H1 (cell line): ENCODE measurements around the gene NOXRED1. TPM values are rescaled to one million over a fixed set of nuclear protein-coding genes. Genes with fewer than 3 reads are reported as not detected.

Experiments
- CTCF ChIA-PET: fragments of 300-600 bp; sonication (Branson Sonifier 250); formaldehyde crosslinking; loops from one replicate; lab custom pipeline; 2021; ENCODE audit not compliant: partially characterized antibody; lab: Charles Lee
- POLR2A ChIA-PET: fragments of 300-600 bp; sonication (Branson Sonifier 250); formaldehyde crosslinking; loops from one replicate; lab custom pipeline; 2021; ENCODE audit warnings: inconsistent platforms; ENCODE audit not compliant: partially characterized antibody; lab: Charles Lee
- DNase-seq, 2 experiments: peaks; one replicate each; pipeline versions ENCODE4 v3.0.0 to v3.0.0-alpha.2; 2010 to 2022; ENCODE audit warnings: low spot score in 2 of 2, low read depth in 1 of 2, mixed read lengths in 1 of 2
- FAIRE-seq: peaks from 2 replicates; lab custom pipeline; 2011; peaks lifted over from hg19 to GRCh38; lab: Jason Lieb, UNC
- H2AFZ ChIP-seq: 2 replicates; pipeline ENCODE4 v1.8.1; 2012; ENCODE audit warnings: low read length, inconsistent platforms
- H2AK5ac ChIP-seq: 2 replicates; pipeline ENCODE4 v1.6.1; 2013; ENCODE audit warnings: low read depth, low read length
- H2BK120ac ChIP-seq: replicated peaks from 2 replicates; pipeline ENCODE3; 2013; ENCODE audit warnings: low read depth, low read length, inconsistent platforms
- H2BK12ac ChIP-seq: 2 replicates; pipeline ENCODE4 v1.6.1; 2013; ENCODE audit warnings: low read depth, low read length
- H2BK15ac ChIP-seq: 2 replicates; pipeline ENCODE4 v1.6.1; 2013; ENCODE audit warnings: low read length
- H2BK20ac ChIP-seq: 2 replicates; pipeline ENCODE4 v1.6.1; 2013; ENCODE audit warnings: low read length
- H2BK5ac ChIP-seq: 2 replicates; pipeline ENCODE4 v1.6.1; 2013; ENCODE audit warnings: low read depth, low read length
- H3K14ac ChIP-seq: 2 replicates; pipeline ENCODE4 v1.6.1; 2013; ENCODE audit warnings: inconsistent platforms; ENCODE audit not compliant: insufficient read length
- H3K18ac ChIP-seq: 2 replicates; pipeline ENCODE4 v1.6.1; 2013; ENCODE audit warnings: low read length; ENCODE audit errors: extremely low read depth
- H3K23ac ChIP-seq: 2 replicates; pipeline ENCODE4 v1.6.1; 2013; ENCODE audit warnings: inconsistent platforms; ENCODE audit not compliant: insufficient read length
- H3K23me2 ChIP-seq: 2 replicates; pipeline ENCODE4 v1.6.1; 2013; ENCODE audit warnings: low read depth, low read length
- H3K27ac ChIP-seq: 2 replicates; pipeline ENCODE4 v1.6.1; 2011; ENCODE audit warnings: low read depth, low read length, inconsistent platforms
- H3K27me3 ChIP-seq, 4 experiments: replicated peaks in 1 of 4; 1 replicate in 1 of 4; 2 replicates in 3 of 4; pipeline versions ENCODE4 v1.6.1 to v1.8.1; 2011 to 2013; ENCODE audit warnings: low read length in 3 of 4, mild to moderate bottlenecking in 3 of 4, inconsistent platforms in 2 of 4, mixed read lengths in 2 of 4, moderate library complexity in 1 of 4; ENCODE audit not compliant: control insufficient read depth in 3 of 4, insufficient read depth in 3 of 4; ENCODE audit errors: extremely low read depth in 1 of 4
- H3K36me3 ChIP-seq, 4 experiments: 2 replicates each; pipeline versions ENCODE4 v1.6.1 to v1.8.1; 2011 to 2013; ENCODE audit warnings: mild to moderate bottlenecking in 4 of 4, low read length in 3 of 4, moderate library complexity in 2 of 4, control low read depth in 1 of 4, inconsistent platforms in 1 of 4; ENCODE audit not compliant: insufficient read depth in 4 of 4, control insufficient read depth in 2 of 4
- H3K4ac ChIP-seq: replicated peaks from 2 replicates; pipeline ENCODE3; 2013; ENCODE audit warnings: low read length, low read depth, mixed read lengths, inconsistent platforms; ENCODE audit not compliant: insufficient read length
- H3K4me1 ChIP-seq, 4 experiments: replicated peaks in 1 of 4; 1 replicate in 1 of 4; 2 replicates in 3 of 4; pipeline versions ENCODE4 v1.6.1 to v1.8.1; 2011 to 2013; ENCODE audit warnings: low read length in 3 of 4, inconsistent platforms in 2 of 4, mixed read lengths in 1 of 4; ENCODE audit not compliant: insufficient read depth in 4 of 4, control insufficient read depth in 3 of 4
- H3K4me2 ChIP-seq, 2 experiments: 2 replicates each; pipeline versions ENCODE4 v1.6.1 to v1.8.1; 2011 to 2013; ENCODE audit warnings: low read depth in 2 of 2, low read length in 2 of 2, control low read depth in 1 of 2, inconsistent platforms in 1 of 2, mild to moderate bottlenecking in 1 of 2; ENCODE audit not compliant: insufficient read depth in 1 of 2
- H3K4me3 ChIP-seq, 4 experiments: fragments of 200-600, 300-600 bp in 1 of 4; sonication (generic), shearing (Covaris generic), sonication (Bioruptor Twin) in 1 of 4; 2 replicates each; pipeline versions ENCODE4 v1.5.1 to v1.8.1; 2011 to 2016; ENCODE audit warnings: low read length in 4 of 4, low read depth in 3 of 4, control low read depth in 2 of 4, inconsistent platforms in 2 of 4, mild to moderate bottlenecking in 2 of 4, mixed read lengths in 1 of 4, moderate library complexity in 1 of 4; ENCODE audit not compliant: insufficient read depth in 2 of 4; ENCODE audit errors: extremely low read depth in 1 of 4
- H3K56ac ChIP-seq: replicated peaks from 2 replicates; pipeline ENCODE3; 2013; ENCODE audit warnings: low read depth, mild to moderate bottlenecking, mixed read lengths, low read length, inconsistent platforms; ENCODE audit not compliant: insufficient read length
- H3K79me1 ChIP-seq: 2 replicates; pipeline ENCODE4 v1.6.1; 2013; ENCODE audit warnings: low read depth, low read length, control low read depth
- H3K79me2 ChIP-seq, 2 experiments: 2 replicates each; pipeline versions ENCODE4 v1.6.1 to v1.8.1; 2012 to 2013; ENCODE audit warnings: low read length in 2 of 2, mild to moderate bottlenecking in 2 of 2, inconsistent platforms in 1 of 2; ENCODE audit not compliant: insufficient read depth in 2 of 2, control insufficient read depth in 1 of 2
- H3K9ac ChIP-seq, 4 experiments: replicated peaks in 1 of 4; 1 replicate in 1 of 4; 2 replicates in 3 of 4; pipeline versions ENCODE4 v1.6.1 to v1.8.1; 2011 to 2013; ENCODE audit warnings: low read depth in 3 of 4, low read length in 3 of 4, control low read depth in 2 of 4, mild to moderate bottlenecking in 2 of 4, moderate library complexity in 2 of 4, inconsistent platforms in 1 of 4; ENCODE audit errors: extremely low read depth in 1 of 4
- H3K9me3 ChIP-seq, 2 experiments: 2 replicates each; pipeline versions ENCODE4 v1.6.1 to v1.8.1; 2012 to 2013; ENCODE audit warnings: mild to moderate bottlenecking in 2 of 2, moderate library complexity in 2 of 2, control low read depth in 1 of 2, inconsistent platforms in 1 of 2, low read depth in 1 of 2, low read length in 1 of 2, mixed read lengths in 1 of 2; ENCODE audit not compliant: insufficient read depth in 2 of 2
- H4K20me1 ChIP-seq, 2 experiments: replicated peaks in 1 of 2; 2 replicates each; pipeline versions ENCODE3 to v1.8.1; 2011 to 2013; ENCODE audit warnings: inconsistent platforms in 2 of 2, low read length in 2 of 2, mild to moderate bottlenecking in 1 of 2; ENCODE audit not compliant: insufficient read depth in 2 of 2, control insufficient read depth in 1 of 2
- H4K5ac ChIP-seq: 2 replicates; pipeline ENCODE4 v1.6.1; 2013; ENCODE audit warnings: low read length, low read depth, mixed read lengths, inconsistent platforms; ENCODE audit not compliant: insufficient read length
- H4K8ac ChIP-seq: 2 replicates; pipeline ENCODE4 v1.8.0; 2013; ENCODE audit warnings: mild to moderate bottlenecking, moderate library complexity, low read length, inconsistent platforms; ENCODE audit not compliant: insufficient read depth; ENCODE audit errors: extremely low read depth
- H4K91ac ChIP-seq: replicated peaks from 2 replicates; pipeline ENCODE3; 2013; ENCODE audit warnings: low read length, mixed read lengths, inconsistent platforms; ENCODE audit not compliant: insufficient read length
- CBX8 ChIP-seq: fragments of 300-800, 300-1000 bp; sonication (generic); IDR thresholded peaks from 2 replicates; pipeline ENCODE4 v1.7.1; 2016; ENCODE audit warnings: low read depth, low read length, borderline replicate concordance
- CREB1 ChIP-seq: IDR thresholded peaks from 2 replicates; pipeline ENCODE4 v1.6.1; 2012; ENCODE audit warnings: inconsistent platforms
- E2F6 ChIP-seq: IDR thresholded peaks from 2 replicates; pipeline ENCODE4 v1.6.1; 2012; ENCODE audit warnings: inconsistent platforms
- EZH2 ChIP-seq: fragments of 200-600 bp; sonication (generic); IDR thresholded peaks from 2 replicates; pipeline ENCODE4 v1.7.1; 2012; ENCODE audit warnings: low read depth, mild to moderate bottlenecking, moderate library complexity, low read length, inconsistent platforms; ENCODE audit not compliant: severe bottlenecking
- FOSL1 ChIP-seq: IDR thresholded peaks from 2 replicates; pipeline ENCODE4 v1.6.1; 2011; ENCODE audit warnings: mild to moderate bottlenecking, low read depth, low read length, moderate library complexity; ENCODE audit not compliant: insufficient read depth
- GTF2F1 ChIP-seq: IDR thresholded peaks from 2 replicates; pipeline ENCODE4 v1.6.1; 2012; ENCODE audit warnings: low read depth, low read length, improper control_type of control experiment, borderline replicate concordance
- KDM1A ChIP-seq: fragments of 200-600, 300-600 bp; sonication (generic); IDR thresholded peaks from 2 replicates; pipeline ENCODE4 v1.7.1; 2016; ENCODE audit warnings: mild to moderate bottlenecking, low read length, borderline replicate concordance
- POLR2A ChIP-seq, 2 experiments: IDR thresholded peaks; 1 replicate in 1 of 2; 2 replicates in 1 of 2; pipeline ENCODE4 v1.6.1; 2011; ENCODE audit warnings: low read depth in 2 of 2, low read length in 2 of 2, mild to moderate bottlenecking in 2 of 2; ENCODE audit errors: control extremely low read depth in 1 of 2
- POU5F1 ChIP-seq: IDR thresholded peaks from 2 replicates; pipeline ENCODE4 v1.6.1; 2011; ENCODE audit warnings: low read depth, mild to moderate bottlenecking, low read length, moderate library complexity
- RBBP5 ChIP-seq: IDR thresholded peaks from 2 replicates; pipeline ENCODE4 v1.7.1; 2012; ENCODE audit warnings: low read depth, mild to moderate bottlenecking, inconsistent platforms, low read length, moderate library complexity, borderline replicate concordance
- RNF2 ChIP-seq: fragments of 200-900, 300-1000 bp; sonication (generic); IDR thresholded peaks from 2 replicates; pipeline ENCODE4 v1.7.1; 2016; ENCODE audit warnings: borderline replicate concordance, low read depth, mild to moderate bottlenecking, antibody characterized with exemption, low read length; ENCODE audit not compliant: poor library complexity, severe bottlenecking; ENCODE audit errors: missing control alignments
- SIN3A ChIP-seq, 2 experiments: IDR thresholded peaks in 1 of 2; conservative IDR thresholded peaks in 1 of 2; 2 replicates each; pipeline ENCODE4 v1.6.1; 2011 to 2012; ENCODE audit warnings: low read length in 2 of 2, improper control_type of control experiment in 1 of 2, low read depth in 1 of 2, mild to moderate bottlenecking in 1 of 2
- YY1 ChIP-seq: IDR thresholded peaks from 2 replicates; pipeline ENCODE4 v1.6.1; 2011; ENCODE audit warnings: low read depth, mild to moderate bottlenecking, low read length
- WGBS, 2 experiments: shearing (Covaris generic) in 1 of 2; methylation state at CpG; one replicate each; pipeline versions ENCODE4 v1.1.6 to v1.1.7; 2013 to 2015; ENCODE audit warnings: low lambda C conversion rate in 2 of 2, mixed read lengths in 2 of 2, inconsistent platforms in 1 of 2, low coverage in 1 of 2, missing lambda C conversion rate in 1 of 2; ENCODE audit not compliant: insufficient replicate concordance in 2 of 2, insufficient coverage in 1 of 2, insufficient read length in 1 of 2; ENCODE audit errors: extremely low coverage in 1 of 2, missing lambda C conversion rate in 1 of 2; 5-methylcytosine and 5-hydroxymethylcytosine counted together
- polyA plus RNA-seq, 7 experiments: library from polyadenylated mRNA; depleted of rRNA in 3 of 7; stranded (reverse) in 5 of 7; unstranded in 2 of 7; fragments of >200 nt in 5 of 7; fragments of 200-250 nt in 2 of 7; gene quantifications; 1 replicate in 5 of 7; 2 replicates in 1 of 7; 4 replicates in 1 of 7; pipeline versions ENCODE4 v1.2.1 to v1.2.3, GENCODE V29; 2011 to 2013; ENCODE audit warnings: missing spikeins in 2 of 7, mixed read lengths in 2 of 7
- total RNA-seq: library from RNA; stranded (reverse); fragmentation: NEBNext Ultra II Directional; extraction: Animal tissue kit (Norgen Biotek cat#: 25700); gene quantifications from 2 replicates; pipeline ENCODE4 v1.2.1, GENCODE V29; 2021

NOXRED1 gene
- total and polyA plus RNA-seq, 2 of the 8 experiments (the other 6 are each of a cell fraction or from before 2014, with no cell fraction given): 0.23 to 0.48 TPM

- H3K36me3 ChIP-seq: peaks cover 3 to 14% (median 7%) of the 10 kb centered on the region in 4 experiments; a peak in 5 of 8 replicates
- no peak overlapping the region for H2BK15ac ChIP-seq
- peaks cover 0 to 2% of the 10 kb centered on the region in 2 experiments for H4K20me1 ChIP-seq
- no peak overlapping the region for H4K91ac ChIP-seq
- no peak overlapping the region for H2BK12ac ChIP-seq
- H3K27me3 ChIP-seq: no peaks in the 10 kb centered on the region
- no peak overlapping the region for H2AFZ ChIP-seq
- H3K4me3 ChIP-seq: no peak overlapping the region
- H3K14ac ChIP-seq: no peak overlapping the region
- H3K4ac ChIP-seq: no peak overlapping the region
- POLR2A ChIA-PET: no interaction called here
- FAIRE-seq (no peak), DNase-seq (no peak)
- H3K23me2 ChIP-seq: no peaks in the 10 kb centered on the region
- H4K5ac ChIP-seq: no peak overlapping the region
- 96% methylated on average over 3 of the region's 3 CpGs; no CpG with 5 or more reads in 1 of the 2 experiments for WGBS, 2 experiments
- no peak overlapping the region for H3K56ac ChIP-seq
- no peak overlapping the region for H3K27ac ChIP-seq
- no peak overlapping the region for H4K8ac ChIP-seq
- H3K9ac ChIP-seq: no peak overlapping the region
- H2BK5ac ChIP-seq: no peak overlapping the region
- H3K9me3 ChIP-seq: no peaks in the 10 kb centered on the region
- no peaks in the 10 kb centered on the region for H3K79me1 ChIP-seq
- H3K4me2 ChIP-seq: no peak overlapping the region
- H3K18ac ChIP-seq: no peak overlapping the region
- no peaks in the 10 kb centered on the region for H3K4me1 ChIP-seq
- CTCF ChIA-PET: no interaction called here
- H2BK120ac ChIP-seq: no peak overlapping the region
- H2BK20ac ChIP-seq: no peak overlapping the region
- no peak overlapping the region for H2AK5ac ChIP-seq
- no peak overlapping the region for H3K23ac ChIP-seq
- H3K79me2 ChIP-seq: no peaks in the 10 kb centered on the region
- TF ChIP-seq KDM1A: no peak
- no peak for TF ChIP-seq RNF2
- no peak for TF ChIP-seq EZH2
- no peak for TF ChIP-seq YY1
- TF ChIP-seq E2F6: no peak
- TF ChIP-seq FOSL1: no peak
- TF ChIP-seq POLR2A (IDR thresholded peaks at IDR 0.05; ENCODE audit: control extremely low read depth in 1 of 2, low read depth in 2 of 2, low read length in 2 of 2): no peak
- no peak for TF ChIP-seq CREB1
- no peak for TF ChIP-seq GTF2F1
- no peak for TF ChIP-seq POU5F1
- TF ChIP-seq RBBP5: no peak
- TF ChIP-seq SIN3A (conservative IDR thresholded peaks at IDR 0.05 in 1 of 2, IDR thresholded peaks at IDR 0.05 in 1 of 2; ENCODE audit: low read depth in 1 of 2, low read length in 2 of 2): no peak
- no peak for TF ChIP-seq CBX8
Measured at GRCh38 chr14:77436042-77436441, 12.7 kb upstream of the NOXRED1 start.
